ENCODE data around the gene ATXN1.

ATXN1 gene

DNA sequence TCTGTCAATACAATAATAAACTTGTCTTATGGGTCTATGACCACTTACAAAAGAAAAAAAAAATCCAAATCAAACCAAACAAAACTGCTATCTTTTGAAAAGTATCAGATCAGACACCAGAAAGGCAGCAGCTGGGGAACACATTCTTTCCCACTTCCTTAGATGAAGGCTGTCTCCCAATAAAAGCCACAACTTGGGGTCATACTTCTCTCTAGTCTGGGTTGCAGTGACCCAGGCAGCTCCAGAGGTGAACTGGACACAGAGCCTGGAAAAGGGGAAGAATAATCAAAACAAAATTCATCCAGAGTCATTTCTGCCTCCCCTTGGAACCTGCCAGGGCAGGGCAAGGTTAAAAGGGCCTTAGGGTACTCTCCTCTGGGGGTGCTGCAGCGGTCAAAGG lies 19.1 kb downstream of the ATXN1 start:
- no peak for DNase-seq

DNA sequence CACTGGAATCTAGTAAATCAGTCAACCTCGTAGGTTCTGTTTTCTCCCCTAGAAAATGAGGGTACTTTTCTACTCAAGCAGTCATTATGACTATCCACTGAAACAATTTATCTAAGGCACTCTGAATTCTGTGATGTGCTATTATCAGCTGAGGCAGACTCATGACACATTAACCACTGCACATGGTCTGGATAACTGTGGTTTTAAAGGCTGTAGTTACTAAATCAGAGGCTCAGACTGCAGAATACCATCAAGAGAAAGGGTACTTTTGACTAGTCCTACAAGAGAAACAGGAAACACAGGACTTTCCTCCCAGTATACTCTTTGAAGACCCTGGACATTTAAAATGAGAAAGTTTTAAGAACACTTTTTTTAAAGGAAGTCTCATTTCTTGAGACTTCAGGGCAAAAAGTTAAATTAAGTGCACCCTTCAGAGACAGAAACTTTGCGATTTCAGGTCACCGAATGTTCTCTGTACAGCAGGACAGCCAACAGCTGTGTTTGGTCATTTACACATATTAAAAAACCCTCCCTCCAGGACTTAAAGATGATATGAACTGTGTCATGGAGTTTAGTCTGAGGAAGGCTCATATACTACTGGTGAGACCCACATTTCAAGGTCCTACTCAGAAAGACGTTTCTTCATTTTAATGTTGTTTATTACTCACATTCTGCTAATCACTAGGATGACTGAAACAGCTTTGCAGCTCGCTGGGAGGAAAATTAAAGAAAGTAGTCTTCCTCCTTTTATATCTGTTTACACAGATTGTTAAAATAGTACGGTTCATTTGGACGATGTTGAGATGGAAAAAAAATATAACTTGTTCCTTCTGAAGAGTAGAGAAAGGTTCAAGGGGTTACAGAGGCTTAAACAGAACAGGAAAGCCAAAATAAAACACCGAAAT lies 19.9 kb downstream of the ATXN1 start:
- DNase-seq: no peak

DNA sequence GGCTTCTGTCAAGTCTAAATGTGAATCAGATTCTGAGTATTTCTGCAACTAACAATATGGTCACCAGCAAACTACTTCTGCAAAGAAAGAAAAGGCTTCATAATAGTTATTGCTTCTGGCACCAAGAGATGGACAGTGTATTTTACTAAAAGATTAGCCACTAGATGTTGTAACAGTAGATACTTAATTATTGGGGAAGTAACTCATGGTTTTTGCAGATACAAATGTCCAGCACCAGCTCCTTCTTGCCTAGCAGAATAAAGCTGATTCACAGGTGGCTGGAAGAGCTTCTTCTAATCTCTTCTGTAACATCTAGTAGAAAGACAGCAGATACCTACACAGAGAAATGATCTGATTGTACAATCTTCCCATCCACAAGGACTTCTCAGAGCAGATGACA lies 21.2 kb downstream of the ATXN1 start:
- DNase-seq: no peak

DNA sequence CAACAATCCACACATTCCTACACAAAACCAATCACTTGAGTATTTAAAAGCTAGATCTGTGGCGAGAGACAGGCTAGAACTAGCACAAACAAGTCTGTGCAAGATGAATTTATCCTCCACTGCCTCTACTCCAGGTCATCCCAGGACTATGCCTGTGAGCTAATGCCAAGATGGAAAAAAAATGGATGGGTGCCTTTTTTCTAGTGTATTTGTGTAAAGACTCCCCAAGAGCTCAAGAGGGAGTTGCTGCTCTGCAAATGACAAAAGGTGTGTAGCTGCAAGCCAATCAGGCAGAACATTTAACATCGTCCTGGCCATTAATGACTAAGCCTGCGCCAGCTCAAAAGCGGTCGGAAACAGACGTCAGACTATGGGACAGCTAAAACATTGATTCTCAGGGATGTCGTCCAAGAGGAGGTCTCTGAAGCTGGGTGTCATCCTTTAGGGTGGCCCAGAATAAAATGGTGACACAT lies 21.9 kb downstream of the ATXN1 start:
- no peak for DNase-seq

DNA sequence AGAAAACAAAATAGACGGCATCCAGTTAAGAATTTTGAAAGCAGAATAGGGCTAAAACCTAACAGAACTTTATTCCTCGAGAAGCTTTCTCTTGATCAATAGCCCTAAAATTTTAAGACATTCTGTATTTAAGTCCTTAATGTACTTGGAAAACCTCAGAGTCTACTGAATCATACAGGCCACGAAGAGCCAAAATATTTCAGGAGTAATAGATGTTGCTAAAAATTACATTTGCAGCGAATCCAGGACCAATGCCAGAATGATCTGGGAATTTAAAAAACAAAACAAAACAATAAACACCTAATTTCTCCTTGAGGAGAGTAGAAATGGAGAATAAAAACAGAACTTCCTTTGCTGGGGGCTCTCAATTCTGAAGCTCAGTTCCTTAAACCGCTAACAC lies 23.3 kb downstream of the ATXN1 start:
- no peak for DNase-seq

DNA sequence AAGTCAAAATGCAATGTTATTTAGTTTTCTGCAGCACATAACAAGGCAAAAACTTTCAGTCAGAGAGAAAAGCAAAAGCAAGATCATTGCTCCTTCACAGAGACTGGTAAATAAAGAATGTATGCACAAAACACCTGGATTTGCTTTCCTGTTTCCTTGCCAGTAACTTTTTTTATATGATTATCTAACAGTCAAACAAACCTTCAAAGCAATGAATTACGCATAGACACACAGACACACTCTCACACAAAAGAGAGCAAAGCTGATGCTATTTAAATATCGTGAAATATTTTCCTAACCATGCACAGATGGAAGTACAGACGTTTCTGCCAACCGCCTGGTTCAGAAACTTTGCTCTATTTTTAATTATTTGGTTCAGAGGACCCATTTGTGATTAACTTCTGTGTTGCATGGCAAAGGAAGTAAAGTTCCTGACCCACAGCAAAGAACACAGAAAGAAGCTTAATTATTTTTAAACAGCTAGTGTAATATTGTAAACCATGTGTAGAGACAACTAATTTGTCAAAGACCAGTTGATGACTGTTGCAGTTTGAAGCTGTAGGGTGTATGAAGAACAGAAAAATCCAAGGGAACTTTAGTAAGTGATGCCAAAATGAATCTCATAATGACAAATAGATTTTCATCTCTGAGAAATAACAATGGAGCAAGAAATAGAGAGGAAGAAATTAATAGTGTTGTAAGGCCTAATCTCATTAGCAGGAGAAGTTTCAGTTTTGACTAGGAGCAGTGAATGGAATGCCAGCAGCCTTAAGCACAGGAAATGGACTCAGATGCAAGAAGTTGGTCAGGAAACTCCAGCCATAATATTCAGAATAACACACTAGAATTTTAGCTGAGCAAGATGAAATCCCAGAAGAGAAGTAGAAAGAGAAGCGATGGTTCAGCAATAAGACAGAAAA lies 24.1 kb downstream of the ATXN1 start:
- DNase-seq: no peak

DNA sequence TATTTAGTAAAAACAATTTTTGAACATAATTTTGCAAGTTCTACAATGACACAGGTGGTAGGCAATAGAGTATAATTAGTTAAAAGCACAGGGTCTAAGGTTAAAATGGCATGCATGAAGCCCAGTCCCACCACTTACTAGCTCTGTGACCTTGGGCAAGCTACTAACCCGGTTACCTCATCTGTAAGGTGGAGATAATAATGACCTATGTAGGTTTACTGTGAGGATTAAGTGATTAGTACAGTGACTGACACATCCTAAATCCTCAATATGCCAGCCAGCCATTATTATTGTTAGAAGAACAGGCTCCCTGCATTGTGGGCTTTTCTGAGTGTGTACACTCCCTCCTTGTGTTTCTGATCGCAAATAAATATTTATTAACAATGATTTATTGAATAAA lies 26.2 kb downstream of the ATXN1 start:
- no peak for DNase-seq

DNA sequence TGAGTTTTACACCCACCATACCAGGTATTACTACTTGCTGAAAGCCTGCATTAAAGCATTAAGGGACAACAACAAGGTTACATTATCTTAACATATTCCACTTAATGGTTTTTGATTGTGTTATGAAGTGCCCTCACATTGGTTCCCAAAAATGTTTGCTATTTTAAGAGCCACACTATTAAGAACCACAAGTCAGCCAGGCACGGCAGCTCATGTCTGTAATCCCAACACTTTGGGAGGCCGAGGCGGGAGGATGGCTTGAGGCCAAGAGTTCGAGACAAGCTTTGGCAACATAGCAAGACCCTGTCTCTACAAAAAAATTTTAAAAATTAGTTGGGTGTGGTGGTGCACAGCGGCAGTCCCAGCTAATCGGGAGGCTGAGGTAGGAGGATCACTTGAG lies 28.2 kb downstream of the ATXN1 start:
- no peak for DNase-seq

DNA sequence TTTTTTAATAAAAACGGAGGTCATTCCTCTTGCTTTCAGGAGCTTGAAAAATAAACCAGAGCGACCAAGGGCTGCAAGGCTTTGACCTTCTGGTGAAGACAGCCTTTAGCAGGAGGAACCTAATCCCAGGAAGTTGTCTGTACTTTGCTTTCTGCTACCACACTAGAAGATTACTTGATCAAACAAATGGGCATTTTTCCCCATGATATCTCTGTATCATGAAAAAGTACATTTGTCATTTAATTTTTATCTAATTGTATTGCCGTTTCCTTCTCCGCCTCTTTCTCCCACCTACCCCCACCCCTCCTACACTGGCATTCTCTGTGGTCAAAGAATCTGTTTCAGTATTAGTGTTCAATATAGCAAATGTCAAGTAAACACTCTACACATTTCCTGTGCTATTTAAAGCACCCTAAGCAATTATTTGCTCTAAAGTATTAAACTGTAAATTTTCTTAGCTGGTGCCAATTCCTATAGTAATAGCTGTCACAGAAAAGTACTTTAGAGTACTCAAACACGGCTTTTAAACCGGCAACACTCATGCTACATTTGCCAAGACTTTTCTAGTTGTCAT lies 29.7 kb downstream of the ATXN1 start:
- no peak for DNase-seq

DNA sequence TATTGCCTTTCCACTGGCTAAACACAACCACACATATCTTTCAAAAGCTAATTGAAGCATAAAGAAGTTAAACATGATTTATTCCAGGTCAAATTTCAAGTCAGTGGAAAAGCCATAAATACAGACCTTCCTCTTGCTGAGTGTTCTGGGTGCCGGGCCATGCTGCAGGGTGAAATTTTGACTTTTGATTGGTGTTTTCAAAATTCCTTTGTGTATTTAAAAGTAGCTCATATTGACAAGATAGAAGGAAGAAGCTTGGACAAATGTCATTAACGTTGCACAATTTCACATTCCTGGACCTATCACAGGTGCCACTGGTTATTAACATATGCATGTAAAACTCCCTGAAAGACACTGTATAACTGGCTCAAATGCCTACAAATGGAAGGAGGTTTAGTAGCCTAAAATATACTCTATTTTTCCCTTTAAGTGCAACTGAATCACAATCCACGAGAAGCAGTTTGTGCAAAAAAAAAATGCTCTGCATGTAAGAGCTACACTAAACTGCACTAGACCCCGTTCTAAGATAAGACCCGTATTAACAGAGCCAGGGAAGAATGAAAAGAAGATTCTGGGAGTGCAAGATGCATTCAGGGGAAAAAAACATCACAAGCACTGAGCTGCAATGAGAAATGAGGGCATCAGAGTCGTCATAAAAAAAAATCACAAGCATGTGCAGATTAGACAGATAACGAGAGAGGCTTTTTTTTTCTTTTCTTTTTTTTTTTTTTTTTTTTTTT lies 30.4 kb downstream of the ATXN1 start:
- DNase-seq: no peak

DNA sequence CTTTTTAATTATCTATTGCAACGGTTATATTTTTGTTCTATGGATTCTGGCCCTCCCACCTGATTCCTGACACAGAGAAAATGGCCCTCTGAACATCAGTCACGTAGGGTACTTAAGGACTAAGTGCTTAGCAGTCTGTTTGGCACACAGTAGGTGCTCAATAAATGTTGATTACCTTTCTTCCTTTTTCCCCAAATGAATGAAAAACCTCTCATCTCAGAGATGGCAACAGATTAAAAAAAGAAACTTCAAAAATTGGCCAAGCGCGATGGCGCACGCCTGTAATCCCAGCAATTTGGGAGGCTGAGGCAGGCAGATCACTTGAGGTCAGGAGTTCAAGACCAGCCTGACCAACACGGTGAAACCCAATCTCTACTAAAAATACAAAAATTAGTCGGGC lies 31.5 kb downstream of the ATXN1 start:
- DNase-seq: no peak

DNA sequence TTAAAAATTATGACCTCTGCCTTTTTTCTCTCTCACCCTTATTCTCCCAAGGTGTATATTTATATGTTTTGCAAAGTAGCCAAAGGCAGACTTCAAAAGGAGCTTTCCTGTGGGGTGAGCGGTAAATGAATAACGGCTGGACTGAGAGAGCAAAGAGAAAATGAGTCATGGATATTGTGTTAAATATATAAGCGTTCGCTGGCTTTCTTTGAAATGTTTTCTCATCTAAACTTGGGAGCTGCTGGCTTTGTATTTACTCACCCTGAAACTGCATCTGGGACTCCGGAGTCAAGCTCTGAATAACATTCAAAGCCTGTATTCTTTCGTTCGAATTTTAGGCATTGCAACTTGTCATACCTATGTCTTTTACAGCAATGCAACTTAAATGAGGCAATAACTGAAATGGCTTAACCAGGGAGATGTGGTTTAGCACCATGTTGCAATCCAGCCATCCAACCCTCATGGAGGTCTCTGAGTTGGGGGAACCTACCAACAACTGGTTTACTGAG lies 32.0 kb downstream of the ATXN1 start:
- no peak for DNase-seq

DNA sequence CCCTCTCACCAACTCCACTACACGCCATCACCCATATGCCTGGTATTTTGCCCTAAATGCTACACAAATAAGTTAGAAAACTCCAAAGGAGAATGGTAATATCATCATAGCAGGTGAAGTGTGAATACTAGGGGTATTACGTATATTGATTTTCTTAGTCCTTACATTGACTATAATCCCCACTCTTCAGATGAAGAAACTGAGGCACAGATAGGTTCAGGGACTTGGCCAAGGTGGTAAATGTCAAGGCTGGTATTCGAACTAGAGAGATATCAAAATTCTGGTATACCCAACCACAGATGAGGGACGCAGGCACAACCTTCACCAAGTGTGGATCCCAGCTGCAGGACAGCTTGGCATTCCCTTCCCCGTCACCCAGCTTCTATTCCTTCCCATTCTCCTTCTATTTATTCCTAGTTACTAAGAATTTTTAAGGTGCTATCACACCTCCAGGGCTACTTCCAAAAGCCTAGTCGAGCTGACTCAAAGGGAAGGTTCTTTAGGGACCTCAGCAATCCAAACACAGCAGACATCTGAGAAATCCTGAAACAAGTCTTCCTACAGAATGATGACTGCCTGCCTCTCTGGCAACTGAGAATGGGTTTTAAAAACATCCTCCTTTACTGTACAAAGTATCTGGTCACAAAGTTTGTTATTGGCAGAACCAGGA lies 32.6 kb downstream of the ATXN1 start:
- no peak for DNase-seq

DNA sequence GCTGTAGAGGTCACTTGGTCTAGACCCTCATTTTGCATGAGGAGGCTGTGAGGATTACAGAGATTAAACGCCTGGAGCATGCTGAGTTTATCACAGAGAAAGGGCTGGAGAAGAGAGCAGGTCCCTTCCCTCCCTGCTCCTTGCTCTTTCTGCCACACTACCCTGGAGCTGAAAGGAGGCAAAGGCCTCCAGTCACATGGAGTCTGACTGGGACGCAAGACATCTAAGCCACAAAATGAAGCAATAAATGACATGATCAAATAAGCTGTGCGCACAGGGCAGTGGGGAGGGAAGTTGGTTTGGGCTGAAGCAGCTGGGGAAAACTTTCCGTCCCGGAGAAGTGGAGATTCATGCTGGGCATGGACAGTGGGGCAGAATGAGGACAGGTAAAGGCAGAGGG lies 33.3 kb downstream of the ATXN1 start:
- no peak for DNase-seq

DNA sequence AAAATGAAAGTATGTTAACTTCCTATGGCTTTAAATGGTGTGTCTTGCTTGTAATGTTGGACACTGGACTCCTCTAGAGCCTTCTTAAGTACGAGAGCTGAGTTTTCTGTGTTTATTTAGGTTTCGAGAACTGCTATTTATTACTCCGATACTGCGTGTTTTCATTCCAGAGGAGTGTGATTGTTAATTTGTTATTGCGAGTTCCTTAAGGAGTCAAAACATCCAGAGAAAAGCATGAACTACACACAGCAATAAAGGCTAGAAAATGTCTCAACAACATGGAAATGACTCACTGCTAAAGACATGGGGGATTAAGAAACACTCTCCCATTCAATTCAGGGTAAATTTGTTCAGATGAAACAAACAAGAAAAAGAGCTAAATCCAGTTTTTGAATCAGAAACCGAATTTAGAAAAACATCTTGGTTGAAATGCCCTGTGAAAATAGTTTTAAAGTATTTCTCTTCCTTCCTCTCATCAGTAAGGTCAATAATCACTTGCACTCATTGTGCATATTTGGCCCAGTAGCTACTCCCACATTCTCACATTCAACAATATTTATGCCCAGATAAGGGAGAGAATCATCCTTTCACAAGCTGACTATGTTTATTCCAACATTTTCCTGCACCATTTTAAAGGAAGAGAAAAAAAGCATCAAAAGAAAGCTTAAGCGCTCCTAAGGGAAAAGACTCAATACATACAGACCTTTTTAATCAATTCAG lies 36.0 kb downstream of the ATXN1 start:
- no peak for DNase-seq

DNA sequence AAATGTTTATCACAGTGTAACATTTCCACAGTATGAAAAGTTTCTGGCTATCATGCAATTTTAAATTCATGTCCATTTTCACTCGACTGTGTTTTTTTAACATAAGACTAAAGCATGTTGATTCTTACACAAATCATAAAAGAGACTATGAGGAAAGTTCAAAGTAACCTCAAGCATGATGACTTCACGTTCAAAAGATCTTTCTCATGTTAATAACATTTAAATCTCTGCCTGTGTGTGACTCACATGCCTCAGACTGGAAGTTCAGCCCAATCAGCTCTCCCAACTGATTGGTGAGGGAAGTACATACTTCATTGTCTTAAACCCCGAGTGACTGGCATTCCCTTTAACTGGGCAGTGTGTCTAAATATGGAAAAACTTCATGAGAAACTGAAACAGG lies 37.4 kb downstream of the ATXN1 start:
- no peak for DNase-seq

DNA sequence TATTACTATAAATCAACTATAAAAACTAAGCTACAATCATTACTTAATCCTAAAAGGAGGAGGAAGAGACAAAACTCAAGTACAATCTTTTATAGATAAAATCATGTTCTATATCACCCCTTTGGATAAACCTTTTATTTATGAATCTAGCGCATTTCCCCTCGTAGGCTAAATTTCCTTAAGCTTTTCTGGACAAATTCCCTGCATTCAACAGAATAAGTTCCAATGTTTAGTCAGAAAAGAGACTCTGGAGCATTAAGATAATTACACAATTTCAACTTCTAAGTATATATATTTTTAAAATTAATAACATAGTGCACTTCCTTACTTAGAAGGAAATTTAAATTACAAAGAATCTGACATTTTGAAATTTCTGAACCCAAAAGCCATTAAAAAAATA lies 37.9 kb downstream of the ATXN1 start:
- DNase-seq: no peak

DNA sequence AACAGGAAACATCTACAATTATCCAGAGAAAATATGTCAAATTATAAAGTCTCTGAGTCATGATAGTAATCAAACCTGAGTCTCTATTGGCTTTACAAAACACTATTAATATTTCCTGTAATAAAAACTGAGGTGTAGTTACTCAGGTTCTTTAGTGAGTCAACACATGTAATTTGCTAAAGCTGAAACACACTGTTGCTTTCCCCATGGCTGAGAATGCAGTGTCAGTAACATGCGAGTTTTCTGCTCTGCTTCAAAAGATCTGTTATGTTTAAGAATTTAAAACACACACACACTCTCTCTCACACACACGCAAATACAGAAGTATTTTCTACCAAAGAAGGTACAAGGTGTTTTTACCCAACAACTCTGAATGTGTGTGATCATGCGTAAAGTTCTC lies 38.6 kb downstream of the ATXN1 start:
- DNase-seq: no peak

DNA sequence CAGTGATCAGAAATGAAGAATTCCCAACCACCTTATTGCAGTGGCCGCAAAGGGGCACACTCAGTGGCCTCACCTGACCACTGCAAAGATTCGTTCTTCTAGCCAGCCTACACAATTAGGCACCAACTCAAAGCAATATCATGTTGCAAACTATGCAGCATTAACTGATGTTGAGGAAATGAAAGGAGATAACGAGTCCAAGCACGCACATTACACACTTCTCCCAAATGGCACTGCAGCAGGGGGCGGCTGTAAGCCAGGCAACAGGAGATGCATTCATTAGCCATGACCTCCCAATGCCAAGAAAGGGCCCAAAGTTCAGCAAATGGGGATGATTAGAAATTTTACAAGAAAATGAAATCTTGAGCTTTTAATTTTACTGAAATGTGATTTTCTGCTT lies 39.3 kb downstream of the ATXN1 start:
- no peak for DNase-seq

DNA sequence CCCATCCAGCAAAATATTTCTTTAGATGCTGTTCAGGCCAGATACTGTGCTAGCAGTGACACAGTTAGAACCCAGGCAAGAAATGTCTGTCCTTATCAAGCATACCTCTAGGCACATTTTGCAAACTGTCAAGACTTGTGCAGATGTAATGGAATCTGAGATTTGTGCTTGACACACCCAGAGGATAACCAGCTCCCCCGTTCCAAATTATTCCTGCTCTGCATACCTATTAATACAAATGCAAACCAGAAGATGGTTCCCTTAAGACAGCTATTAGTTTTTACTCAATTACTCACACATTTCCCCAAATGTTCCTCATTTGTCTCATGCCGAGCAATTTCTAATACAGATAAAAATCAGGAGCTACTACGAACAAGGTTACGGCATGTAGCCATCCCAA lies 40.4 kb downstream of the ATXN1 start:
- no peak for DNase-seq

DNA sequence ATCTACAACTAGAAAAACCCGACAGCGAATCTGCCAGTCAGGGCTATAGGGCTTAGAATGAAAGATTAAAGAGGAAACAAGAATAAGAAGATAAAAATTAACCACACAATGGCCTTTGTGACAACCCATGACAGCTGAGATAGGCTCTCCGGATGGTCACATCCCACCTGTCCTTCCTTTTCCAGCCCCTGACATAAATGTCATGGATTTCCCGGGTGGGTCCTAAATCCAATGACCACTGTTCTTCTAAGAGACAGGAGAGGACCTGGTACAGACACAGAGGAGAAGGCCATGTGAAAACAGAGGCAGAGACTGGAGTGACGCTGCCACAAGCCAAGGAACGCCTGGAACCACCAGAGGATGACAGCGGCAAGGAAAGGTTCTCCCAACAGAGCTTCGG lies 41.8 kb downstream of the ATXN1 start:
- DNase-seq: no peak
